H1 (cell line): ENCODE results near the gene INPP4A. TPM values are rescaled to one million over a fixed set of nuclear protein-coding genes. Genes with fewer than 3 reads are reported as not detected.
A peak's percentile ranks its signal among the peaks of the same experiment; 100 is the strongest.

ENCODE experiments used
- CTCF ChIA-PET: fragments of 300-600 bp; sonication (Branson Sonifier 250); formaldehyde crosslinking; loops from one replicate; lab custom pipeline; 2021; ENCODE audit not compliant: partially characterized antibody; lab: Charles Lee
- POLR2A ChIA-PET: fragments of 300-600 bp; sonication (Branson Sonifier 250); formaldehyde crosslinking; loops from one replicate; lab custom pipeline; 2021; ENCODE audit warnings: inconsistent platforms; ENCODE audit not compliant: partially characterized antibody; lab: Charles Lee
- DNase-seq, 2 experiments: peaks; one replicate each; pipeline versions ENCODE4 v3.0.0 to v3.0.0-alpha.2; 2010 to 2022; ENCODE audit warnings: low spot score in 2 of 2, low read depth in 1 of 2, mixed read lengths in 1 of 2
- FAIRE-seq: peaks from 2 replicates; lab custom pipeline; 2011; peaks lifted over from hg19 to GRCh38; lab: Jason Lieb, UNC
- H2AFZ ChIP-seq: 2 replicates; pipeline ENCODE4 v1.8.1; 2012; ENCODE audit warnings: low read length, inconsistent platforms
- H2AK5ac ChIP-seq: 2 replicates; pipeline ENCODE4 v1.6.1; 2013; ENCODE audit warnings: low read depth, low read length
- H2BK120ac ChIP-seq: replicated peaks from 2 replicates; pipeline ENCODE3; 2013; ENCODE audit warnings: low read depth, low read length, inconsistent platforms
- H2BK12ac ChIP-seq: 2 replicates; pipeline ENCODE4 v1.6.1; 2013; ENCODE audit warnings: low read depth, low read length
- H2BK15ac ChIP-seq: 2 replicates; pipeline ENCODE4 v1.6.1; 2013; ENCODE audit warnings: low read length
- H2BK20ac ChIP-seq: 2 replicates; pipeline ENCODE4 v1.6.1; 2013; ENCODE audit warnings: low read length
- H2BK5ac ChIP-seq: 2 replicates; pipeline ENCODE4 v1.6.1; 2013; ENCODE audit warnings: low read depth, low read length
- H3K14ac ChIP-seq: 2 replicates; pipeline ENCODE4 v1.6.1; 2013; ENCODE audit warnings: inconsistent platforms; ENCODE audit not compliant: insufficient read length
- H3K18ac ChIP-seq: 2 replicates; pipeline ENCODE4 v1.6.1; 2013; ENCODE audit warnings: low read length; ENCODE audit errors: extremely low read depth
- H3K23ac ChIP-seq: 2 replicates; pipeline ENCODE4 v1.6.1; 2013; ENCODE audit warnings: inconsistent platforms; ENCODE audit not compliant: insufficient read length
- H3K23me2 ChIP-seq: 2 replicates; pipeline ENCODE4 v1.6.1; 2013; ENCODE audit warnings: low read depth, low read length
- H3K27ac ChIP-seq: 2 replicates; pipeline ENCODE4 v1.6.1; 2011; ENCODE audit warnings: low read depth, low read length, inconsistent platforms
- H3K27me3 ChIP-seq, 4 experiments: replicated peaks in 1 of 4; 1 replicate in 1 of 4; 2 replicates in 3 of 4; pipeline versions ENCODE4 v1.6.1 to v1.8.1; 2011 to 2013; ENCODE audit warnings: low read length in 3 of 4, mild to moderate bottlenecking in 3 of 4, inconsistent platforms in 2 of 4, mixed read lengths in 2 of 4, moderate library complexity in 1 of 4; ENCODE audit not compliant: control insufficient read depth in 3 of 4, insufficient read depth in 3 of 4; ENCODE audit errors: extremely low read depth in 1 of 4
- H3K36me3 ChIP-seq, 4 experiments: 2 replicates each; pipeline versions ENCODE4 v1.6.1 to v1.8.1; 2011 to 2013; ENCODE audit warnings: mild to moderate bottlenecking in 4 of 4, low read length in 3 of 4, moderate library complexity in 2 of 4, control low read depth in 1 of 4, inconsistent platforms in 1 of 4; ENCODE audit not compliant: insufficient read depth in 4 of 4, control insufficient read depth in 2 of 4
- H3K4ac ChIP-seq: replicated peaks from 2 replicates; pipeline ENCODE3; 2013; ENCODE audit warnings: low read length, low read depth, mixed read lengths, inconsistent platforms; ENCODE audit not compliant: insufficient read length
- H3K4me1 ChIP-seq, 4 experiments: replicated peaks in 1 of 4; 1 replicate in 1 of 4; 2 replicates in 3 of 4; pipeline versions ENCODE4 v1.6.1 to v1.8.1; 2011 to 2013; ENCODE audit warnings: low read length in 3 of 4, inconsistent platforms in 2 of 4, mixed read lengths in 1 of 4; ENCODE audit not compliant: insufficient read depth in 4 of 4, control insufficient read depth in 3 of 4
- H3K4me2 ChIP-seq, 2 experiments: 2 replicates each; pipeline versions ENCODE4 v1.6.1 to v1.8.1; 2011 to 2013; ENCODE audit warnings: low read depth in 2 of 2, low read length in 2 of 2, control low read depth in 1 of 2, inconsistent platforms in 1 of 2, mild to moderate bottlenecking in 1 of 2; ENCODE audit not compliant: insufficient read depth in 1 of 2
- H3K4me3 ChIP-seq, 4 experiments: fragments of 200-600, 300-600 bp in 1 of 4; sonication (generic), shearing (Covaris generic), sonication (Bioruptor Twin) in 1 of 4; 2 replicates each; pipeline versions ENCODE4 v1.5.1 to v1.8.1; 2011 to 2016; ENCODE audit warnings: low read length in 4 of 4, low read depth in 3 of 4, control low read depth in 2 of 4, inconsistent platforms in 2 of 4, mild to moderate bottlenecking in 2 of 4, mixed read lengths in 1 of 4, moderate library complexity in 1 of 4; ENCODE audit not compliant: insufficient read depth in 2 of 4; ENCODE audit errors: extremely low read depth in 1 of 4
- H3K56ac ChIP-seq: replicated peaks from 2 replicates; pipeline ENCODE3; 2013; ENCODE audit warnings: low read depth, mild to moderate bottlenecking, mixed read lengths, low read length, inconsistent platforms; ENCODE audit not compliant: insufficient read length
- H3K79me1 ChIP-seq: 2 replicates; pipeline ENCODE4 v1.6.1; 2013; ENCODE audit warnings: low read depth, low read length, control low read depth
- H3K79me2 ChIP-seq, 2 experiments: 2 replicates each; pipeline versions ENCODE4 v1.6.1 to v1.8.1; 2012 to 2013; ENCODE audit warnings: low read length in 2 of 2, mild to moderate bottlenecking in 2 of 2, inconsistent platforms in 1 of 2; ENCODE audit not compliant: insufficient read depth in 2 of 2, control insufficient read depth in 1 of 2
- H3K9ac ChIP-seq, 4 experiments: replicated peaks in 1 of 4; 1 replicate in 1 of 4; 2 replicates in 3 of 4; pipeline versions ENCODE4 v1.6.1 to v1.8.1; 2011 to 2013; ENCODE audit warnings: low read depth in 3 of 4, low read length in 3 of 4, control low read depth in 2 of 4, mild to moderate bottlenecking in 2 of 4, moderate library complexity in 2 of 4, inconsistent platforms in 1 of 4; ENCODE audit errors: extremely low read depth in 1 of 4
- H3K9me3 ChIP-seq, 2 experiments: 2 replicates each; pipeline versions ENCODE4 v1.6.1 to v1.8.1; 2012 to 2013; ENCODE audit warnings: mild to moderate bottlenecking in 2 of 2, moderate library complexity in 2 of 2, control low read depth in 1 of 2, inconsistent platforms in 1 of 2, low read depth in 1 of 2, low read length in 1 of 2, mixed read lengths in 1 of 2; ENCODE audit not compliant: insufficient read depth in 2 of 2
- H4K20me1 ChIP-seq, 2 experiments: replicated peaks in 1 of 2; 2 replicates each; pipeline versions ENCODE3 to v1.8.1; 2011 to 2013; ENCODE audit warnings: inconsistent platforms in 2 of 2, low read length in 2 of 2, mild to moderate bottlenecking in 1 of 2; ENCODE audit not compliant: insufficient read depth in 2 of 2, control insufficient read depth in 1 of 2
- H4K5ac ChIP-seq: 2 replicates; pipeline ENCODE4 v1.6.1; 2013; ENCODE audit warnings: low read length, low read depth, mixed read lengths, inconsistent platforms; ENCODE audit not compliant: insufficient read length
- H4K8ac ChIP-seq: 2 replicates; pipeline ENCODE4 v1.8.0; 2013; ENCODE audit warnings: mild to moderate bottlenecking, moderate library complexity, low read length, inconsistent platforms; ENCODE audit not compliant: insufficient read depth; ENCODE audit errors: extremely low read depth
- H4K91ac ChIP-seq: replicated peaks from 2 replicates; pipeline ENCODE3; 2013; ENCODE audit warnings: low read length, mixed read lengths, inconsistent platforms; ENCODE audit not compliant: insufficient read length
- CHD2 ChIP-seq: IDR thresholded peaks from 2 replicates; pipeline ENCODE4 v1.6.1; 2012; ENCODE audit warnings: low read length, improper control_type of control experiment
- CTBP2 ChIP-seq: IDR thresholded peaks from 2 replicates; pipeline ENCODE4 v1.7.0; 2011; ENCODE audit warnings: borderline replicate concordance, mild to moderate bottlenecking, moderate library complexity, mixed read lengths, low read length; ENCODE audit not compliant: insufficient read depth, insufficient read length
- HDAC6 ChIP-seq: IDR thresholded peaks from one replicate; pipeline ENCODE4 v1.7.1; 2012; ENCODE audit warnings: low read depth, mild to moderate bottlenecking, inconsistent platforms, low read length, moderate library complexity
- JUN ChIP-seq: IDR thresholded peaks from 2 replicates; pipeline ENCODE4 v1.6.1; 2011; ENCODE audit warnings: low read depth, mild to moderate bottlenecking, improper control_type of control experiment, low read length
- ZNF274 ChIP-seq: IDR thresholded peaks from 2 replicates; pipeline ENCODE4 v1.7.0; 2012; ENCODE audit warnings: low read length, borderline replicate concordance; ENCODE audit errors: extremely low read depth
- WGBS, 2 experiments: shearing (Covaris generic) in 1 of 2; methylation state at CpG; one replicate each; pipeline versions ENCODE4 v1.1.6 to v1.1.7; 2013 to 2015; ENCODE audit warnings: low lambda C conversion rate in 2 of 2, mixed read lengths in 2 of 2, inconsistent platforms in 1 of 2, low coverage in 1 of 2, missing lambda C conversion rate in 1 of 2; ENCODE audit not compliant: insufficient replicate concordance in 2 of 2, insufficient coverage in 1 of 2, insufficient read length in 1 of 2; ENCODE audit errors: extremely low coverage in 1 of 2, missing lambda C conversion rate in 1 of 2; 5-methylcytosine and 5-hydroxymethylcytosine counted together
- polyA plus RNA-seq, 7 experiments: library from polyadenylated mRNA; depleted of rRNA in 3 of 7; stranded (reverse) in 5 of 7; unstranded in 2 of 7; fragments of >200 nt in 5 of 7; fragments of 200-250 nt in 2 of 7; gene quantifications; 1 replicate in 5 of 7; 2 replicates in 1 of 7; 4 replicates in 1 of 7; pipeline versions ENCODE4 v1.2.1 to v1.2.3, GENCODE V29; 2011 to 2013; ENCODE audit warnings: missing spikeins in 2 of 7, mixed read lengths in 2 of 7
- total RNA-seq: library from RNA; stranded (reverse); fragmentation: NEBNext Ultra II Directional; extraction: Animal tissue kit (Norgen Biotek cat#: 25700); gene quantifications from 2 replicates; pipeline ENCODE4 v1.2.1, GENCODE V29; 2021
- TF ChIP-seq, protein P1 (sequence below), 3 experiments: IDR thresholded peaks; 1 replicate in 2 of 3; 2 replicates in 1 of 3; pipeline versions ENCODE4 v1.5.1 to v1.6.1; 2011; ENCODE audit warnings: low read length in 3 of 3, mild to moderate bottlenecking in 3 of 3, inconsistent platforms in 2 of 3, low read depth in 1 of 3, moderate library complexity in 1 of 3; ENCODE audit not compliant: insufficient read depth in 1 of 3; ENCODE audit errors: control extremely low read depth in 1 of 3
- TF ChIP-seq, protein P2 (sequence below): IDR thresholded peaks from 2 replicates; pipeline ENCODE4 v1.6.1; 2012; ENCODE audit warnings: inconsistent platforms
- TF ChIP-seq, protein P3 (sequence below): IDR thresholded peaks from 2 replicates; pipeline ENCODE4 v1.6.1; 2012; ENCODE audit warnings: inconsistent platforms

The INPP4A gene
- total and polyA plus RNA-seq, 2 of the 8 experiments (the other 6 are each of a cell fraction or from before 2014, with no cell fraction given) = 25.6 to 34.3 TPM

DNA sequence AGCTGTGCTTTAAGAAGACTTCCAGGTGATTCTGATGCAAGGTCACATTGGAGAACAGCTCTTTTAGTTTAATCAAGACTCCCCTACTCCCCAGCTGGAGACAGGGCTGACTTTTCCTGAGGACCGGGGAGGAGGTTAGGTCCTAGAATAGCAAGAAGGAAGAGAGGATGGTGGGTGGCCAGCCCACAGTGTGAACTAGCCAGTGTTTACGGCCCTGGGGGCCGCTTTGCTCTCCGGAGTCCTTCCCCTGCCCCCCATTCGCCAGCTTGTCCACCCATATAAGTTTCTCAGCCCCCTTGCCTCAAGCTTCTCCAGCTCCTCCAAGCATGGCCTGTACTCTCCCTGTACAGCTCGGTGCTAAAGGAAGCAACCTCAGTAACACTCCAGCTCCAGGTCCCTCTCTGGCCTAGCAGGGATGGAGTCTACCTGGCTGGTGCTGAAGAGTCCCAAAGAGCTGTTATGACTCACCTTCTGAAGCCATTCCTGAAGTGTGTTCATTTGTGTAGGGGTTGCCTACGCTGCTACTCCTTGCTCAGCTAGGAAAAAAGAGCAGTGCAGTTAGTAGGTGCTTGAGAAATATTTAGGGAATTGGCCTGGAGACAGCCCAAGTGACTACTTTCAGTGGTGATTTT, 7.9 kb downstream of the INPP4A start:
- no peak overlapping the region for H2BK20ac ChIP-seq
- peaks cover 0 to 4% (median 0%) of the 10 kb centered on the region in 4 experiments; a peak in 1 of 8 replicates for H3K36me3 ChIP-seq
- H3K14ac ChIP-seq = no peak overlapping the region
- H3K79me1 ChIP-seq = peaks cover 20% of the 10 kb centered on the region
- no peak overlapping the region for H2BK120ac ChIP-seq
- no peak for FAIRE-seq
- no peaks in the 10 kb centered on the region for H3K23me2 ChIP-seq
- DNase-seq = peak in 1 of 2 experiments; percentile 40
- H3K23ac ChIP-seq = no peak overlapping the region
- no peak overlapping the region for H2BK15ac ChIP-seq
- WGBS, 2 experiments = 88% methylated on average over 7 of the region's 7 CpGs; no CpG with 5 or more reads in 1 of the 2 experiments
- no peak overlapping the region for H2AK5ac ChIP-seq
- peaks cover 15 to 93% of the 10 kb centered on the region in 2 experiments for H3K79me2 ChIP-seq
- H3K27me3 ChIP-seq = no peaks in the 10 kb centered on the region
- H4K8ac ChIP-seq = no peak overlapping the region
- H4K91ac ChIP-seq = peak overlapping the region; percentile 67
- peaks cover 9 to 40% (median 26%) of the 10 kb centered on the region in 4 experiments for H3K4me1 ChIP-seq
- 0 out of 2 replicates have a peak overlapping the region, but pooled peaks have one; percentile 5 for H3K18ac ChIP-seq
- H3K4ac ChIP-seq = no peak overlapping the region
- 0 out of 2 replicates have a peak overlapping the region, but pooled peaks have one; percentile 61 for H2BK5ac ChIP-seq
- no peak overlapping the region for H2BK12ac ChIP-seq
- no peak overlapping the region for H3K4me2 ChIP-seq
- no peaks in the 10 kb centered on the region for H3K9me3 ChIP-seq
- H3K9ac ChIP-seq = no peak overlapping the region
- peaks cover 4 to 22% of the 10 kb centered on the region in 2 experiments for H4K20me1 ChIP-seq
- H3K27ac ChIP-seq = no peak overlapping the region
- ChIA-PET CTCF (interaction anchor here (1.0 to 1.9 kb wide), 4 partner anchors 10 to 133 kb away, joined by 3 to 6 read pairs (median 4); no protein-coding TSS in a partner anchor), POLR2A (interaction anchor here (0.7 to 1.2 kb wide), 3 partner anchors 10 to 20 kb away, joined by 3 read pairs; no protein-coding TSS in a partner anchor)
- no peak overlapping the region for H3K4me3 ChIP-seq
- no peak overlapping the region for H3K56ac ChIP-seq
- no peak overlapping the region for H4K5ac ChIP-seq
- no peak overlapping the region for H2AFZ ChIP-seq
- TF ChIP-seq, protein P1, sequence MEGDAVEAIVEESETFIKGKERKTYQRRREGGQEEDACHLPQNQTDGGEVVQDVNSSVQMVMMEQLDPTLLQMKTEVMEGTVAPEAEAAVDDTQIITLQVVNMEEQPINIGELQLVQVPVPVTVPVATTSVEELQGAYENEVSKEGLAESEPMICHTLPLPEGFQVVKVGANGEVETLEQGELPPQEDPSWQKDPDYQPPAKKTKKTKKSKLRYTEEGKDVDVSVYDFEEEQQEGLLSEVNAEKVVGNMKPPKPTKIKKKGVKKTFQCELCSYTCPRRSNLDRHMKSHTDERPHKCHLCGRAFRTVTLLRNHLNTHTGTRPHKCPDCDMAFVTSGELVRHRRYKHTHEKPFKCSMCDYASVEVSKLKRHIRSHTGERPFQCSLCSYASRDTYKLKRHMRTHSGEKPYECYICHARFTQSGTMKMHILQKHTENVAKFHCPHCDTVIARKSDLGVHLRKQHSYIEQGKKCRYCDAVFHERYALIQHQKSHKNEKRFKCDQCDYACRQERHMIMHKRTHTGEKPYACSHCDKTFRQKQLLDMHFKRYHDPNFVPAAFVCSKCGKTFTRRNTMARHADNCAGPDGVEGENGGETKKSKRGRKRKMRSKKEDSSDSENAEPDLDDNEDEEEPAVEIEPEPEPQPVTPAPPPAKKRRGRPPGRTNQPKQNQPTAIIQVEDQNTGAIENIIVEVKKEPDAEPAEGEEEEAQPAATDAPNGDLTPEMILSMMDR (IDR thresholded peaks at IDR 0.05; ENCODE audit: control extremely low read depth in 1 of 3, insufficient read depth in 1 of 3, low read depth in 1 of 3, low read length in 3 of 3) = no peak
- TF ChIP-seq CTBP2 (no peak), CHD2 (no peak), JUN (no peak), ZNF274 (no peak), HDAC6 (no peak)
- TF ChIP-seq, protein P2, sequence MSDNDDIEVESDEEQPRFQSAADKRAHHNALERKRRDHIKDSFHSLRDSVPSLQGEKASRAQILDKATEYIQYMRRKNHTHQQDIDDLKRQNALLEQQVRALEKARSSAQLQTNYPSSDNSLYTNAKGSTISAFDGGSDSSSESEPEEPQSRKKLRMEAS = no peak
- TF ChIP-seq, protein P3, sequence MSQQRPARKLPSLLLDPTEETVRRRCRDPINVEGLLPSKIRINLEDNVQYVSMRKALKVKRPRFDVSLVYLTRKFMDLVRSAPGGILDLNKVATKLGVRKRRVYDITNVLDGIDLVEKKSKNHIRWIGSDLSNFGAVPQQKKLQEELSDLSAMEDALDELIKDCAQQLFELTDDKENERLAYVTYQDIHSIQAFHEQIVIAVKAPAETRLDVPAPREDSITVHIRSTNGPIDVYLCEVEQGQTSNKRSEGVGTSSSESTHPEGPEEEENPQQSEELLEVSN = no peak
